H9 (cell line): ENCODE measurements around the gene CTNND1. TPM values are rescaled to one million over a fixed set of nuclear protein-coding genes. Genes with fewer than 3 reads are reported as not detected.

ENCODE experiments used
- DNase-seq: peaks from one replicate; pipeline ENCODE4 v3.0.0-alpha.2; 2017
- H2AFZ ChIP-seq: one replicate; pipeline ENCODE4 v1.6.1; 2013; ENCODE audit warnings: mild to moderate bottlenecking, low read length, control low read depth, moderate library complexity
- H2AK5ac ChIP-seq: 2 replicates; pipeline ENCODE4 v1.6.1; 2013; ENCODE audit warnings: low read length, control low read depth, mixed read lengths; ENCODE audit not compliant: insufficient read length
- H2BK120ac ChIP-seq: one replicate; pipeline ENCODE4 v1.6.1; 2013; ENCODE audit warnings: low read depth, mild to moderate bottlenecking, low read length, control low read depth, inconsistent platforms; ENCODE audit not compliant: poor library complexity, severe bottlenecking
- H2BK12ac ChIP-seq: 2 replicates; pipeline ENCODE4 v1.6.1; 2013; ENCODE audit warnings: low read length, control low read depth, mixed read lengths, low read depth; ENCODE audit not compliant: insufficient read length
- H2BK15ac ChIP-seq: 2 replicates; pipeline ENCODE4 v1.6.1; 2013; ENCODE audit warnings: low read depth, low read length, control low read depth
- H2BK20ac ChIP-seq: one replicate; pipeline ENCODE4 v1.6.1; 2013; ENCODE audit warnings: low read depth, mild to moderate bottlenecking, low read length, control low read depth, inconsistent platforms; ENCODE audit not compliant: poor library complexity, severe bottlenecking
- H2BK5ac ChIP-seq: 2 replicates; pipeline ENCODE4 v1.6.1; 2013; ENCODE audit warnings: low read length, control low read depth, mixed read lengths; ENCODE audit not compliant: insufficient read length
- H3K14ac ChIP-seq: 2 replicates; pipeline ENCODE4 v1.6.1; 2013; ENCODE audit warnings: low read length, control low read depth; ENCODE audit not compliant: insufficient read depth
- H3K18ac ChIP-seq: 2 replicates; pipeline ENCODE4 v1.6.1; 2013; ENCODE audit warnings: low read depth, mild to moderate bottlenecking, mixed read lengths, low read length, control low read depth; ENCODE audit not compliant: insufficient read length
- H3K23ac ChIP-seq: 2 replicates; pipeline ENCODE4 v1.6.1; 2013; ENCODE audit warnings: low read length, control low read depth, mixed read lengths, low read depth; ENCODE audit not compliant: insufficient read length
- H3K23me2 ChIP-seq: 2 replicates; pipeline ENCODE4 v1.6.1; 2013; ENCODE audit warnings: low read depth, mild to moderate bottlenecking, mixed read lengths, low read length, control low read depth; ENCODE audit not compliant: insufficient read length, poor library complexity, severe bottlenecking
- H3K27ac ChIP-seq: 2 replicates; pipeline ENCODE4 v1.5.1; 2013; ENCODE audit warnings: low read length, control low read depth, mixed read lengths, low read depth; ENCODE audit not compliant: insufficient read length
- H3K27me3 ChIP-seq: 2 replicates; pipeline ENCODE4 v1.6.1; 2013; ENCODE audit warnings: low read length, control low read depth, inconsistent platforms; ENCODE audit not compliant: insufficient read depth
- H3K4ac ChIP-seq: 2 replicates; pipeline ENCODE4 v1.6.1; 2013; ENCODE audit warnings: low read depth, mild to moderate bottlenecking, control low read depth, inconsistent platforms, low read length, moderate library complexity
- H3K4me1 ChIP-seq: 2 replicates; pipeline ENCODE4 v1.6.1; 2013; ENCODE audit warnings: low read length, control low read depth, inconsistent platforms; ENCODE audit not compliant: insufficient read depth
- H3K4me2 ChIP-seq: 2 replicates; pipeline ENCODE4 v1.6.1; 2013; ENCODE audit warnings: low read length, control low read depth, mixed read lengths; ENCODE audit not compliant: insufficient read length, insufficient read depth
- H3K56ac ChIP-seq: 2 replicates; pipeline ENCODE4 v1.6.1; 2013; ENCODE audit warnings: low read depth, mild to moderate bottlenecking, mixed read lengths, low read length, control low read depth; ENCODE audit not compliant: insufficient read length
- H3K79me1 ChIP-seq: 2 replicates; pipeline ENCODE4 v1.6.1; 2013; ENCODE audit warnings: low read depth, mild to moderate bottlenecking, moderate library complexity, low read length, control low read depth, inconsistent platforms; ENCODE audit not compliant: insufficient read depth, poor library complexity, severe bottlenecking
- H3K79me2 ChIP-seq: 2 replicates; pipeline ENCODE4 v1.6.1; 2013; ENCODE audit warnings: low read length, control low read depth, inconsistent platforms; ENCODE audit not compliant: insufficient read depth
- H3K9ac ChIP-seq: 2 replicates; pipeline ENCODE4 v1.6.1; 2013; ENCODE audit warnings: low read length, control low read depth, mixed read lengths; ENCODE audit not compliant: insufficient read length; ENCODE audit errors: extremely low read depth
- H3K9me3 ChIP-seq: one replicate; pipeline ENCODE4 v1.6.1; 2013; ENCODE audit warnings: low read depth, low read length, inconsistent platforms; ENCODE audit not compliant: control insufficient read depth
- H3T11ph ChIP-seq: one replicate; pipeline ENCODE4 v1.6.1; 2013; ENCODE audit warnings: mild to moderate bottlenecking, low read length, control low read depth, inconsistent platforms
- H4K20me1 ChIP-seq: one replicate; pipeline ENCODE4 v1.6.1; 2013; ENCODE audit not compliant: control insufficient read depth, insufficient read length, insufficient read depth
- H4K5ac ChIP-seq: 2 replicates; pipeline ENCODE4 v1.6.1; 2013; ENCODE audit warnings: low read depth, mild to moderate bottlenecking, mixed read lengths, low read length, control low read depth; ENCODE audit not compliant: insufficient read length
- H4K8ac ChIP-seq: replicated peaks from 2 replicates; pipeline ENCODE4 v1.6.1; 2013; ENCODE audit warnings: low read length, control low read depth, mixed read lengths, low read depth; ENCODE audit not compliant: insufficient read length
- H4K91ac ChIP-seq: 2 replicates; pipeline ENCODE4 v1.6.1; 2013; ENCODE audit warnings: low read depth, mild to moderate bottlenecking, moderate library complexity, mixed read lengths, low read length, control low read depth; ENCODE audit not compliant: insufficient read length
- H3K27ac Mint-ChIP-seq, 3 experiments: 2 replicates in 2 of 3; 3 replicates in 1 of 3; pipeline ENCODE4 v1.8.0; 2020 to 2021; ENCODE audit warnings: mixed read lengths in 3 of 3, mild to moderate bottlenecking in 1 of 3, moderate library complexity in 1 of 3
- H3K27me3 Mint-ChIP-seq: 2 replicates; pipeline ENCODE4 v1.8.0; 2021; ENCODE audit warnings: low read depth, mild to moderate bottlenecking, moderate library complexity, mixed read lengths
- H3K36me3 Mint-ChIP-seq, 3 experiments: 2 replicates in 2 of 3; 3 replicates in 1 of 3; pipeline ENCODE4 v1.8.0; 2020 to 2021; ENCODE audit warnings: low read depth in 3 of 3, mixed read lengths in 3 of 3; ENCODE audit not compliant: insufficient read depth in 1 of 3
- H3K4me1 Mint-ChIP-seq, 2 experiments: 2 replicates each; pipeline ENCODE4 v1.8.0; 2020; ENCODE audit warnings: mixed read lengths in 2 of 2
- H3K4me3 Mint-ChIP-seq, 2 experiments: 2 replicates in 1 of 2; 3 replicates in 1 of 2; pipeline ENCODE4 v1.8.0; 2020 to 2021; ENCODE audit warnings: mild to moderate bottlenecking in 2 of 2, mixed read lengths in 2 of 2, moderate library complexity in 1 of 2
- H3K9me3 Mint-ChIP-seq, 2 experiments: 2 replicates in 1 of 2; 3 replicates in 1 of 2; pipeline ENCODE4 v1.8.0; 2020; ENCODE audit warnings: mild to moderate bottlenecking in 2 of 2, mixed read lengths in 2 of 2, moderate library complexity in 1 of 2
- WGBS: extraction: QIAGEN DNeasy Blood & Tissue Kit; methylation state at CpG from one replicate; pipeline ENCODE4 v1.1.7; 2013; ENCODE audit warnings: missing lambda C conversion rate, low lambda C conversion rate, mixed read lengths; ENCODE audit not compliant: insufficient read length; ENCODE audit errors: extremely low coverage; 5-methylcytosine and 5-hydroxymethylcytosine counted together
- total RNA-seq: library from RNA; stranded (reverse); gene quantifications from 2 replicates; pipeline ENCODE4 v1.2.1, GENCODE V29; 2021
- TF ChIP-seq, protein P1 (sequence below): fragments of 200-600 bp; sonication (generic); conservative IDR thresholded peaks from 3 replicates; pipeline ENCODE4 v1.8.0; 2021; ENCODE audit warnings: antibody characterized with exemption, mild to moderate bottlenecking

Gene CTNND1
- total RNA-seq, 1 experiment from 2014 or later: 164 TPM

DNA sequence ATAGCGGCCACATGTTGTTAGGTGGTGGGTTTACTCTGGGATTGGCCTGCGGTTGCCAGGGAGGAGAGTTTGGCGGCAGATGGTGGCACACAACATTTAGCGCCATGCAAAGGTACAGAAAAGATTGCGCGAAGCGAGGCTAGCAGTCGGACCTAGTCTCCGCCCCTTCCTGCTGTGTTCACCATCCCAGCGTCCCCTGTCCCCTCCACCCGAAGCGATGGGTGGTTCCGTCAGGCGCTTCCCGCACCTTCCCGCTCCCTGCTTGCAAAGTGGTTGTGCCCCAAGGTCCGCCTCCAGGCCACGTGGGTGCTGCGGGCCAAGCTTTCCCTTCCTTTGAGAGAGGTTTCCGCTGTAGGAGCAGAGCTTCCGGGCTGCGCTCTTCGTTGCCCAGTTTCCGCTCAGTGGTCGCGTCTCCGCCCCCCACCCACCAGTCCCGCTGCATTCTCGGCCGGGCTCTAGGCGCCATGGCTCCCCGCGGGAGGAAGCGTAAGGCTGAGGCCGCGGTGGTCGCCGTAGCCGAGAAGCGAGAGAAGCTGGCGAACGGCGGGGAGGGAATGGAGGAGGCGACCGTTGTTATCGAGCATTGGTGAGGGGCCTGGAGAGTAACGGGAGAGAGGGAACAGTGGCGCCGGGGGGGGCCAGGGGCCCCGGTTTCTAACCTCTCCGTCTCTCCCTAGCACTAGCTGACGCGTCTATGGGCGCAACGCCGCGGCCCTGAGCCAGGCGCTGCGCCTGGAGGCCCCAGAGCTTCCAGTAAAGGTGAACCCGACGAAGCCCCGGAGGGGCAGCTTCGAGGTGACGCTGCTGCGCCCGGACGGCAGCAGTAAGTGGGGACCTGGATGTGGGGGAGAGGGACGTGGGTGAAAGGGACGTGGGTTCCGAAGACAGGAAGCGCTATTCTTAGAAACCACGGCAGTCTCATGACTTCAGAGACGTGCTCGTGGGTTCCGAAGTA, 20.2 kb upstream of the CTNND1 start, which contains the start of gene SELENOH:
TSS of gene SELENOH (plus strand) at position 360 of the 955 bp plus-strand sequence. CDS start at position 465, 105 bp downstream.
- H3K36me3 Mint-ChIP-seq: peaks cover 37 to 68% (median 62%) of the 10 kb centered on the region in 3 experiments
- H3K27ac ChIP-seq: peak within 1 kb of the TSS; percentile 48
- peak within 1 kb of the TSS; percentile 94 to 96 for H3K4me3 Mint-ChIP-seq
- H3K56ac ChIP-seq: no peak within 1 kb of the TSS
- peak within 1 kb of the TSS; percentile 94 for H3K9ac ChIP-seq
- no peaks in the 10 kb centered on the region; the same call in 1 of the 2 replicates for H3K27me3 Mint-ChIP-seq
- no peak within 1 kb of the TSS for H2AK5ac ChIP-seq
- peak; percentile 99 for DNase-seq
- no peak within 1 kb of the TSS for H2BK12ac ChIP-seq
- TF ChIP-seq, protein P1, sequence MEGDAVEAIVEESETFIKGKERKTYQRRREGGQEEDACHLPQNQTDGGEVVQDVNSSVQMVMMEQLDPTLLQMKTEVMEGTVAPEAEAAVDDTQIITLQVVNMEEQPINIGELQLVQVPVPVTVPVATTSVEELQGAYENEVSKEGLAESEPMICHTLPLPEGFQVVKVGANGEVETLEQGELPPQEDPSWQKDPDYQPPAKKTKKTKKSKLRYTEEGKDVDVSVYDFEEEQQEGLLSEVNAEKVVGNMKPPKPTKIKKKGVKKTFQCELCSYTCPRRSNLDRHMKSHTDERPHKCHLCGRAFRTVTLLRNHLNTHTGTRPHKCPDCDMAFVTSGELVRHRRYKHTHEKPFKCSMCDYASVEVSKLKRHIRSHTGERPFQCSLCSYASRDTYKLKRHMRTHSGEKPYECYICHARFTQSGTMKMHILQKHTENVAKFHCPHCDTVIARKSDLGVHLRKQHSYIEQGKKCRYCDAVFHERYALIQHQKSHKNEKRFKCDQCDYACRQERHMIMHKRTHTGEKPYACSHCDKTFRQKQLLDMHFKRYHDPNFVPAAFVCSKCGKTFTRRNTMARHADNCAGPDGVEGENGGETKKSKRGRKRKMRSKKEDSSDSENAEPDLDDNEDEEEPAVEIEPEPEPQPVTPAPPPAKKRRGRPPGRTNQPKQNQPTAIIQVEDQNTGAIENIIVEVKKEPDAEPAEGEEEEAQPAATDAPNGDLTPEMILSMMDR: no peak
- H2BK5ac ChIP-seq: no peak within 1 kb of the TSS
- H4K91ac ChIP-seq: no peak within 1 kb of the TSS
- H3K4me1 ChIP-seq: no peaks in the 10 kb centered on the region
- H2BK15ac ChIP-seq: no peak within 1 kb of the TSS
- peak within 1 kb of the TSS; percentile 98 to 99 (median 99) for H3K27ac Mint-ChIP-seq
- no peaks in the 10 kb centered on the region for H3K9me3 ChIP-seq
- peaks cover 3% of the 10 kb centered on the region for H3K79me1 ChIP-seq
- H2AFZ ChIP-seq: no peak within 1 kb of the TSS
- H3K9me3 Mint-ChIP-seq: no peaks in the 10 kb centered on the region
- H3K27me3 ChIP-seq: no peaks in the 10 kb centered on the region
- H3K4me2 ChIP-seq: peak within 1 kb of the TSS; percentile 90
- H3K23me2 ChIP-seq: peaks cover 6% of the 10 kb centered on the region
- H2BK20ac ChIP-seq: no peak within 1 kb of the TSS
- H4K20me1 ChIP-seq: peaks cover 3% of the 10 kb centered on the region
- H3K23ac ChIP-seq: no peak within 1 kb of the TSS
- WGBS: no CpG with 5 or more reads among the region's 75 CpGs
- H3K4ac ChIP-seq: no peak within 1 kb of the TSS
- H3K14ac ChIP-seq: peak within 1 kb of the TSS; percentile 77
- no peak within 1 kb of the TSS for H4K8ac ChIP-seq
- no peak within 1 kb of the TSS for H4K5ac ChIP-seq
- peak within 1 kb of the TSS; percentile 84 for H3K18ac ChIP-seq
- H3K4me1 Mint-ChIP-seq: peaks cover 11 to 15% of the 10 kb centered on the region in 2 experiments
- no peak within 1 kb of the TSS for H3T11ph ChIP-seq
- H2BK120ac ChIP-seq: peak within 1 kb of the TSS; percentile 28
- peaks cover 5% of the 10 kb centered on the region; the same call in 1 of the 2 replicates for H3K79me2 ChIP-seq
